Measurements from ENCODE around the gene PLXNA4. TPM values are rescaled to one million over a fixed set of nuclear protein-coding genes. Genes with fewer than 3 reads are reported as not detected.

PLXNA4 gene
- total and polyA plus RNA-seq, 9 of the 15 experiments (the other 6 are each of a cell fraction or from before 2014, with no cell fraction given): under 0.01 to 0.09 TPM; not detected in 7

DNA sequence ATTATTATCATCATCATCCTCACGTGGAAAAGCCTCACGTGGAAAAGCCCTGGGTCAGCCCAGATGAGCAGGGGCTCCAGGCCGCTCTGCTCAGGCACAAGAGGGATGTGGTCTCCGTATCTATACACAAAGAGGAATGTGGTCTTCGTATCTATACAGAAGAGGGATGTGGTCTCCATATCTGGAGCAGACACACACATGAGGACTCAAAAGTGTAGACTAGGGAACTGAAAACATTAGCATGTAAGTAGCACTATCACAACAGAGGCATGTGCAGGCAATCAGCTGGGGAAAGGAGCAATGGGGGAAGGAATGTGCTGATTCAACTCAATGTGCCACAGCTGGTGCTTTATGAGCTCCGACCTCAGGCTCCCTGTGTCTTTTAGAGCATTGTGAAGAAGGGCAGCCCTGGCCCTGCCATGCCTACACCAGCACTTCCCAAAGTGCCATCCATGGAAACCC, 86.5 kb downstream of the PLXNA4 start (continued):
- TF ChIP-seq RHOXF2B (CRISPR knock-in tag; conservative IDR thresholded peaks at IDR 0.05) (no peak), TBL1XR1 (IDR thresholded peaks at IDR 0.05; ENCODE audit: low read length in 2 of 2) (0 out of 4 replicates have a peak, but pooled peaks of 1 of the 2 experiments have one; percentile 26), MEF2A (IDR thresholded peaks at IDR 0.05; ENCODE audit: control insufficient read depth, low read depth, low read length) (no peak), E2F5 (CRISPR knock-in tag; IDR thresholded peaks at IDR 0.05) (peak; percentile 44; the same call in 1 of the 2 replicates), MAFF (IDR thresholded peaks at IDR 0.05; ENCODE audit: low read length) (peak; percentile 84), ARID1B (IDR thresholded peaks at IDR 0.05) (peak; percentile 88), PHF20 (IDR thresholded peaks at IDR 0.05; ENCODE audit: partially characterized antibody) (no peak), ZNF583 (CRISPR knock-in tag; IDR thresholded peaks at IDR 0.05) (peak; percentile 84), SMC3 (conservative IDR thresholded peaks at IDR 0.05; ENCODE audit: insufficient read depth, low read depth, low read length) (no peak), ZNF785 (CRISPR knock-in tag; IDR thresholded peaks at IDR 0.05) (no peak), LCOR (CRISPR knock-in tag; IDR thresholded peaks at IDR 0.05) (peak; percentile 88; the same call in 1 of the 2 replicates), ERF (CRISPR knock-in tag; IDR thresholded peaks at IDR 0.05) (0 out of 2 replicates have a peak, but pooled peaks have one; percentile 59), CLOCK (CRISPR knock-in tag; IDR thresholded peaks at IDR 0.05; ENCODE audit: borderline replicate concordance) (peak; percentile 94), CBFA2T3 (IDR thresholded peaks at IDR 0.05) (peak; percentile 93), ILK (tag; IDR thresholded peaks at IDR 0.05; ENCODE audit: borderline replicate concordance, low read depth) (no peak), ZNF384 (IDR thresholded peaks at IDR 0.05; ENCODE audit: low read depth, low read length) (no peak), ZNF311 (CRISPR knock-in tag; IDR thresholded peaks at IDR 0.05) (peak; percentile 79), FOSL1 (tag; conservative IDR thresholded peaks at IDR 0.05) (peak; percentile 53), TFAM (CRISPR knock-in tag; conservative IDR thresholded peaks at IDR 0.05) (no peak), HLTF (IDR thresholded peaks at IDR 0.05) (no peak)
- TF ChIP-seq, protein P1, sequence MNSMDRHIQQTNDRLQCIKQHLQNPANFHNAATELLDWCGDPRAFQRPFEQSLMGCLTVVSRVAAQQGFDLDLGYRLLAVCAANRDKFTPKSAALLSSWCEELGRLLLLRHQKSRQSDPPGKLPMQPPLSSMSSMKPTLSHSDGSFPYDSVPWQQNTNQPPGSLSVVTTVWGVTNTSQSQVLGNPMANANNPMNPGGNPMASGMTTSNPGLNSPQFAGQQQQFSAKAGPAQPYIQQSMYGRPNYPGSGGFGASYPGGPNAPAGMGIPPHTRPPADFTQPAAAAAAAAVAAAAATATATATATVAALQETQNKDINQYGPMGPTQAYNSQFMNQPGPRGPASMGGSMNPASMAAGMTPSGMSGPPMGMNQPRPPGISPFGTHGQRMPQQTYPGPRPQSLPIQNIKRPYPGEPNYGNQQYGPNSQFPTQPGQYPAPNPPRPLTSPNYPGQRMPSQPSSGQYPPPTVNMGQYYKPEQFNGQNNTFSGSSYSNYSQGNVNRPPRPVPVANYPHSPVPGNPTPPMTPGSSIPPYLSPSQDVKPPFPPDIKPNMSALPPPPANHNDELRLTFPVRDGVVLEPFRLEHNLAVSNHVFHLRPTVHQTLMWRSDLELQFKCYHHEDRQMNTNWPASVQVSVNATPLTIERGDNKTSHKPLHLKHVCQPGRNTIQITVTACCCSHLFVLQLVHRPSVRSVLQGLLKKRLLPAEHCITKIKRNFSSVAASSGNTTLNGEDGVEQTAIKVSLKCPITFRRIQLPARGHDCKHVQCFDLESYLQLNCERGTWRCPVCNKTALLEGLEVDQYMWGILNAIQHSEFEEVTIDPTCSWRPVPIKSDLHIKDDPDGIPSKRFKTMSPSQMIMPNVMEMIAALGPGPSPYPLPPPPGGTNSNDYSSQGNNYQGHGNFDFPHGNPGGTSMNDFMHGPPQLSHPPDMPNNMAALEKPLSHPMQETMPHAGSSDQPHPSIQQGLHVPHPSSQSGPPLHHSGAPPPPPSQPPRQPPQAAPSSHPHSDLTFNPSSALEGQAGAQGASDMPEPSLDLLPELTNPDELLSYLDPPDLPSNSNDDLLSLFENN (IDR thresholded peaks at IDR 0.05; ENCODE audit: low read depth in 2 of 2, low read length in 2 of 2): peak in 1 of 2 experiments; percentile 73; a peak in 2 of 4 replicates
- TF ChIP-seq, protein P2, sequence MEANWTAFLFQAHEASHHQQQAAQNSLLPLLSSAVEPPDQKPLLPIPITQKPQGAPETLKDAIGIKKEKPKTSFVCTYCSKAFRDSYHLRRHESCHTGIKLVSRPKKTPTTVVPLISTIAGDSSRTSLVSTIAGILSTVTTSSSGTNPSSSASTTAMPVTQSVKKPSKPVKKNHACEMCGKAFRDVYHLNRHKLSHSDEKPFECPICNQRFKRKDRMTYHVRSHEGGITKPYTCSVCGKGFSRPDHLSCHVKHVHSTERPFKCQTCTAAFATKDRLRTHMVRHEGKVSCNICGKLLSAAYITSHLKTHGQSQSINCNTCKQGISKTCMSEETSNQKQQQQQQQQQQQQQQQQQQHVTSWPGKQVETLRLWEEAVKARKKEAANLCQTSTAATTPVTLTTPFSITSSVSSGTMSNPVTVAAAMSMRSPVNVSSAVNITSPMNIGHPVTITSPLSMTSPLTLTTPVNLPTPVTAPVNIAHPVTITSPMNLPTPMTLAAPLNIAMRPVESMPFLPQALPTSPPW (CRISPR knock-in tag; IDR thresholded peaks at IDR 0.05): peak; percentile 55
